Activated T-helper 1 cell treated with anti-CD3 and anti-CD28 coated beads, Interleukin-12 subunit alpha, Interleukin-12 subunit beta, Interleukin-2, Interleukin-4 antibody, amounts not matched to agents 30 ng/mL and 10 ng/mL and 1 ng/mL, durations not matched to agents 14 hours and 24 hours and 36 hours (primary cell): ENCODE data around the gene IGSF8. TPM values are rescaled to one million over a fixed set of nuclear protein-coding genes. Genes with fewer than 3 reads are reported as not detected.
"Not testable (repeated sequence)": the region's sequence is repeated elsewhere in the genome, so short reads cannot be mapped to it uniquely, and the experiment has no call there.

Experiments
- DNase-seq: peaks from one replicate; pipeline ENCODE4 v3.0.0; 2021; ENCODE audit warnings: low spot score
- H3K27ac Mint-ChIP-seq: one replicate; pipeline ENCODE4 v1.8.0; 2021; ENCODE audit warnings: mild to moderate bottlenecking, mixed read lengths
- H3K27me3 Mint-ChIP-seq: one replicate; pipeline ENCODE4 v1.8.0; 2022; ENCODE audit warnings: mild to moderate bottlenecking, moderate library complexity, mixed read lengths; ENCODE audit not compliant: insufficient read depth
- H3K36me3 Mint-ChIP-seq: one replicate; pipeline ENCODE4 v1.8.0; 2021; ENCODE audit warnings: low read depth, mixed read lengths
- H3K4me1 Mint-ChIP-seq: one replicate; pipeline ENCODE4 v1.8.0; 2021; ENCODE audit warnings: low read depth, mixed read lengths
- H3K4me3 Mint-ChIP-seq: one replicate; pipeline ENCODE4 v1.8.0; 2021; ENCODE audit warnings: mild to moderate bottlenecking, moderate library complexity, mixed read lengths
- H3K9me3 Mint-ChIP-seq: one replicate; pipeline ENCODE4 v1.8.0; 2021; ENCODE audit warnings: mixed read lengths
- intact Hi-C: fragments of 100-400 bp; cut with micrococcal nuclease; formaldehyde crosslinking; loops from one replicate; pipeline ENCODE4 v1.15.1; 2024
- total RNA-seq: library from RNA; stranded (reverse); gene quantifications from 2 replicates; pipeline ENCODE4 v1.2.3, GENCODE V29; 2022

The IGSF8 gene
- total RNA-seq, 1 donor from 2014 or later, result 25.5 TPM

- H3K9me3 Mint-ChIP-seq, result no peaks in the 10 kb centered on the region
- H3K4me3 Mint-ChIP-seq, result no peak overlapping the region
- H3K27me3 Mint-ChIP-seq, result peaks cover 23% of the 10 kb centered on the region
- H3K27ac Mint-ChIP-seq, result no peak overlapping the region
- no peaks in the 10 kb centered on the region for H3K36me3 Mint-ChIP-seq
- intact Hi-C loops, result no loop called here
- no peak for DNase-seq
- no peaks in the 10 kb centered on the region for H3K4me1 Mint-ChIP-seq
Measured at GRCh38 chr1:160131803-160132565, 33.6 kb upstream of the IGSF8 start.

- Mint-ChIP-seq H3K9me3 (no peaks in the 10 kb centered on the region), H3K27me3 (peaks cover 23% of the 10 kb centered on the region), H3K4me1 (no peaks in the 10 kb centered on the region), H3K27ac (no peak overlapping the region), H3K36me3 (no peaks in the 10 kb centered on the region), H3K4me3 (no peak overlapping the region)
- intact Hi-C loops, result no loop called here
- DNase-seq, result no peak
Measured at GRCh38 chr1:160130939-160131338, 32.5 kb upstream of the IGSF8 start.

- H3K27ac Mint-ChIP-seq, result no peak overlapping the region
- H3K27me3 Mint-ChIP-seq, result peaks cover 23% of the 10 kb centered on the region
- no peaks in the 10 kb centered on the region for H3K4me1 Mint-ChIP-seq
- no peak overlapping the region for H3K4me3 Mint-ChIP-seq
- no peaks in the 10 kb centered on the region for H3K36me3 Mint-ChIP-seq
- no peak for DNase-seq
- H3K9me3 Mint-ChIP-seq, result no peaks in the 10 kb centered on the region
- intact Hi-C loops, result no loop called here
Measured at GRCh38 chr1:160130486-160130885, 32.1 kb upstream of the IGSF8 start.

DNA sequence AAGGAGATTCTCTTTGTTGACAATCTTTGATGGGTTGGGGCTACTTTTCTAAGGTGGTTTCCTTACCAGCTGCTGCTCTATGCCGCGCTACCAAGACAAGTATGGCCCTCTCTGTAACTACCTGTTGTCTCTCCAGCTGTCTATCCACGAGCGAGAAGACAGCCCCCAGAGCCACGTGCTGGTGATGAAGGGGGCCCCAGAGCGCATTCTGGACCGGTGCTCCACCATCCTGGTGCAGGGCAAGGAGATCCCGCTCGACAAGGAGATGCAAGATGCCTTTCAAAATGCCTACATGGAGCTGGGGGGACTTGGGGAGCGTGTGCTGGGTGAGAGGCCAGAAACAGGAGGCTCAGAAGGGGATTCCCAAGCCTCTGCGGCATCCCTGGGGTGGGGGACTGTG, 31.5 kb upstream of the IGSF8 start:
- peaks cover 23% of the 10 kb centered on the region for H3K27me3 Mint-ChIP-seq
- no peaks in the 10 kb centered on the region for H3K36me3 Mint-ChIP-seq
- intact Hi-C loops, result no loop called here
- no peak overlapping the region for H3K27ac Mint-ChIP-seq
- no peaks in the 10 kb centered on the region for H3K4me1 Mint-ChIP-seq
- no peak overlapping the region for H3K4me3 Mint-ChIP-seq
- no peak for DNase-seq
- H3K9me3 Mint-ChIP-seq, result no peaks in the 10 kb centered on the region

DNA sequence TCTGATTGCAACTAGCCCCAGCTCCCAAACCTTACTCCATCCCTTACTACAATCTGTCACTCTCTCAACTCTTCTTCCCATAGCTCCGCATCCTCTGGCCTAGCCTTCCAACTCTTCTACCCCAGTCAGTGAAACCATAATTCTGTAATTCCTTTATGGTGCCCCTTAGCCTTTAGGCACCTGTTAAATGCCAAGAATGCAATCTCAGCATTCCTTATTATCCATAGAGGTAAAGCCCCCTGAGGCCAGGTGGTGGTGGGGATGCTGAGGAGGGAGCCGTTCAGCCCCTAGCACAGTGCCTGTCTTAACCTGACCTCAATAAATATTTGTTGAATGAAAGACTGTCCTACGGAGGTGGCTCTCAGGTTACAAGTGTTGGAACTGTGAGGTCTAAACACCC, 31.1 kb upstream of the IGSF8 start:
- Mint-ChIP-seq H3K36me3 (no peaks in the 10 kb centered on the region), H3K27me3 (peaks cover 23% of the 10 kb centered on the region), H3K9me3 (no peaks in the 10 kb centered on the region), H3K4me3 (no peak overlapping the region), H3K4me1 (no peaks in the 10 kb centered on the region), H3K27ac (no peak overlapping the region)
- intact Hi-C loops, result no loop called here
- no peak for DNase-seq

DNA sequence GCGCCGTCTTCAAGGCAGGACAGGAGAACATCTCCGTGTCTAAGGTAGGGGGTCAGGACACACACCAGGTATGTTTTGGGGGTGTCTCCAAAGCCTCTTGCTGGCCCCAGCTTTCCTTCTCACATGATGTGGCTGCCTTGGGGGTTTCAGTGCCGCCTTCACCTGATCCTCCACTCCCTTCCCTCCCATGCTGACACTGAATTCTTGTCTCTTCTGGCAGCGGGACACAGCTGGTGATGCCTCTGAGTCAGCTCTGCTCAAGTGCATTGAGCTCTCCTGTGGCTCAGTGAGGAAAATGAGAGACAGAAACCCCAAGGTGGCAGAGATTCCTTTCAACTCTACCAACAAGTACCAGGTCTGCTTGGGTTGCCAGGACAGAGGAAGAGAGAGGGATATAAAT, 30.6 kb upstream of the IGSF8 start:
- Mint-ChIP-seq H3K27me3 (peaks cover 23% of the 10 kb centered on the region), H3K36me3 (no peaks in the 10 kb centered on the region), H3K4me1 (no peaks in the 10 kb centered on the region), H3K4me3 (no peak overlapping the region), H3K9me3 (no peaks in the 10 kb centered on the region), H3K27ac (no peak overlapping the region)
- no peak for DNase-seq
- intact Hi-C loops, result no loop called here

DNA sequence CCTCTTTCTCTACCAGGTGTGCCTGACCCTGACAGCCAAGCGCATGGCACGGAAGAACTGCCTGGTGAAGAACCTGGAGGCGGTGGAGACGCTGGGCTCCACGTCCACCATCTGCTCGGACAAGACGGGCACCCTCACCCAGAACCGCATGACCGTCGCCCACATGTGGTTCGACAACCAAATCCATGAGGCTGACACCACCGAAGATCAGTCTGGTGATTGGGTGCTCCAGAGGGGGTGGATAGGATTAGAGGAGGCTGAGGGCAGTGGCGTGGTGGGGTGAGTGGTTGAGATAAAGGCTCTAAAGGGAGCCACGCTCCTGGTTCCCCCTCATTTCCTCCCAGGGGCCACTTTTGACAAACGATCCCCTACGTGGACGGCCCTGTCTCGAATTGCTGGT, 30.2 kb upstream of the IGSF8 start:
- no peaks in the 10 kb centered on the region for H3K4me1 Mint-ChIP-seq
- DNase-seq, result no peak
- H3K36me3 Mint-ChIP-seq, result no peaks in the 10 kb centered on the region
- intact Hi-C loops, result no loop called here
- H3K27me3 Mint-ChIP-seq, result peaks cover 24% of the 10 kb centered on the region
- H3K4me3 Mint-ChIP-seq, result no peak overlapping the region
- H3K27ac Mint-ChIP-seq, result no peak overlapping the region
- no peaks in the 10 kb centered on the region for H3K9me3 Mint-ChIP-seq

GRCh38 chr1:160127865-160128523, 29.6 kb upstream of the IGSF8 start:
- Mint-ChIP-seq H3K27me3 (peaks cover 21% of the 10 kb centered on the region), H3K9me3 (no peaks in the 10 kb centered on the region), H3K4me1 (no peaks in the 10 kb centered on the region), H3K27ac (no peak overlapping the region), H3K4me3 (no peak overlapping the region), H3K36me3 (no peaks in the 10 kb centered on the region)
- no peak for DNase-seq
- intact Hi-C loops, result no loop called here

GRCh38 chr1:160127381-160127780, 29.0 kb upstream of the IGSF8 start:
- Mint-ChIP-seq H3K27me3 (peaks cover 17% of the 10 kb centered on the region), H3K4me1 (no peaks in the 10 kb centered on the region), H3K9me3 (no peaks in the 10 kb centered on the region), H3K27ac (no peak overlapping the region), H3K4me3 (no peak overlapping the region), H3K36me3 (no peaks in the 10 kb centered on the region)
- no peak for DNase-seq
- intact Hi-C loops, result no loop called here

- intact Hi-C loops, H3K4me1 Mint-ChIP-seq, H3K9me3 Mint-ChIP-seq, H3K36me3 Mint-ChIP-seq, DNase-seq, H3K27ac Mint-ChIP-seq, H3K4me3 Mint-ChIP-seq: not testable (repeated sequence)
- H3K27me3 Mint-ChIP-seq, result peaks cover 11% of the 10 kb centered on the region
Measured at GRCh38 chr1:160126342-160126741, 27.9 kb upstream of the IGSF8 start.

DNA sequence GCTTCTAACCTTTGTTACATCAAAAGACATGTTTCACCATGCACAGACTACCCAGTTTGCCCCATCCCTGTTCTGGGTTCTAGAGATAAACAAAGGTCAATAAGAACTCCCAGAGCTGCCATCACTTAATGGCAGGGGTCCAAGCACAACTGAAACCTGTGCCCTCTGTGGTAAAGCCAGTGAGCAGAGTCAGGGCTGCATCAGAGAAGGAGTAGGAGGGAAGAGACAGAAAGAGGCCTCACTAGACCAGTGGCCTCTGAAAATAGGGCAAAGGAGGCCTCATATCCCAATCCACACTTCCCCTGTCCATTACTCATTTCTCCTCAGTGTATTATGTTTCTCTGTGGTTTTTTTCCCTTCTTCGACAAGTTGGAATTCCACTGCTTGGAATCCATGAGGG, 27.3 kb upstream of the IGSF8 start:
- Mint-ChIP-seq H3K27ac (no peak overlapping the region), H3K36me3 (no peaks in the 10 kb centered on the region), H3K4me1 (no peaks in the 10 kb centered on the region), H3K27me3 (peaks cover 10% of the 10 kb centered on the region), H3K9me3 (no peaks in the 10 kb centered on the region), H3K4me3 (no peak overlapping the region)
- DNase-seq, result no peak
- intact Hi-C loops, result no loop called here

- Mint-ChIP-seq H3K9me3 (no peaks in the 10 kb centered on the region), H3K36me3 (no peaks in the 10 kb centered on the region), H3K27ac (no peak overlapping the region), H3K4me3 (no peak overlapping the region), H3K27me3 (peaks cover 9% of the 10 kb centered on the region), H3K4me1 (no peaks in the 10 kb centered on the region)
- intact Hi-C loops, result no loop called here
- DNase-seq, result no peak
Measured at GRCh38 chr1:160124705-160125478, 26.5 kb upstream of the IGSF8 start.

DNA sequence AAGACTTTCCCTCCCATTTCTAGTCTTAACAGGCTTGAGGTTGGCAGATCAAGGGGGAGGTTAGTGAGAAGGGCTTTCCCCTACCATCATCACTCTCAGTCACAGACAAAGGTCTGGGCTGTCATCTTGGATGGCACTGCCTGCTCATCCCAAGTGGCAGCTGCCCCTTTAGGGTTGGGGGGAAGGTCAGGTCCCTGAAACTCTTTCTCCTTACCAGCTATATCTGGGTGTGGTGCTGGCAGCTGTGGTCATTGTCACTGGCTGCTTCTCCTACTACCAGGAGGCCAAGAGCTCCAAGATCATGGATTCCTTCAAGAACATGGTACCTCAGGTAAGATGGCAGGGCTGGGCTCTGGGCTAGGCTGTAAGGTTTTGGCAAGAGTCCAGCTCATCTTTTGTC, 25.3 kb upstream of the IGSF8 start:
- no peak for DNase-seq
- Mint-ChIP-seq H3K27me3 (peaks cover 6% of the 10 kb centered on the region), H3K36me3 (no peaks in the 10 kb centered on the region), H3K27ac (no peak overlapping the region), H3K4me3 (no peak overlapping the region), H3K9me3 (no peaks in the 10 kb centered on the region), H3K4me1 (no peaks in the 10 kb centered on the region)
- intact Hi-C loops, result no loop called here
